SK-N-SH (cell line): Measurements from ENCODE around the gene ZNF23. TPM values are rescaled to one million over a fixed set of nuclear protein-coding genes. Genes with fewer than 3 reads are reported as not detected.

Experiments used
- CTCF ChIA-PET: fragments of 300-600, 350-600 bp; formaldehyde crosslinking; extraction: SDS; loops from one replicate; lab custom pipeline; 2021; lab: Yijun Ruan, JAX
- POLR2A ChIA-PET: fragments of 350-600 bp; sonication (Branson Sonifier 250); formaldehyde crosslinking; extraction: SDS; loops from one replicate; lab custom pipeline; 2020; ENCODE audit warnings: antibody characterized with exemption, inconsistent platforms; lab: Yijun Ruan, JAX
- DNase-seq: peaks from one replicate; pipeline ENCODE4 v3.0.0; 2012
- H2AFZ ChIP-seq: fragments of 200-600 bp; sonication (generic); 2 replicates; pipeline ENCODE4 v1.8.1; 2016; ENCODE audit warnings: antibody characterized with exemption, mild to moderate bottlenecking, low read depth
- H3F3A ChIP-seq: fragments of 200-600 bp; sonication (generic); replicated peaks from 2 replicates; pipeline ENCODE3; 2016; ENCODE audit warnings: antibody characterized with exemption, mild to moderate bottlenecking; ENCODE audit not compliant: insufficient read depth
- H3K27ac ChIP-seq, 2 experiments: fragments of 200-500 bp in 1 of 2; fragments of 200-600 bp in 1 of 2; sonication (Bioruptor generic) in 1 of 2; sonication (generic), shearing (Covaris generic) in 1 of 2; 2 replicates each; pipeline versions ENCODE4 v1.5.1 to v1.6.1; 2014 to 2016; ENCODE audit warnings: low read depth in 2 of 2, inconsistent platforms in 1 of 2, low read length in 1 of 2, mild to moderate bottlenecking in 1 of 2, mixed read lengths in 1 of 2
- H3K27me3 ChIP-seq: fragments of 200-600 bp; sonication (generic), shearing (Covaris generic); 2 replicates; pipeline ENCODE4 v1.6.1; 2016; ENCODE audit warnings: mixed run types; ENCODE audit not compliant: insufficient read depth
- H3K36me3 ChIP-seq, 2 experiments: fragments of 200-500 bp in 1 of 2; fragments of 200-600 bp in 1 of 2; sonication (Bioruptor generic) in 1 of 2; sonication (generic) in 1 of 2; replicated peaks in 1 of 2; 2 replicates each; pipeline versions ENCODE3 to v1.5.1; 2014 to 2016; ENCODE audit warnings: low read length in 1 of 2, mild to moderate bottlenecking in 1 of 2; ENCODE audit not compliant: insufficient read depth in 2 of 2, control insufficient read depth in 1 of 2
- H3K4me1 ChIP-seq, 2 experiments: fragments of 200-500 bp in 1 of 2; fragments of 200-600 bp in 1 of 2; sonication (Bioruptor generic) in 1 of 2; sonication (generic), shearing (Covaris generic) in 1 of 2; 2 replicates each; pipeline versions ENCODE4 v1.5.1 to v1.6.1; 2014 to 2016; ENCODE audit warnings: low read depth in 1 of 2, low read length in 1 of 2, mixed run types in 1 of 2; ENCODE audit not compliant: insufficient read depth in 2 of 2, control insufficient read depth in 1 of 2
- H3K4me2 ChIP-seq: fragments of 200-600 bp; sonication (generic), shearing (Covaris generic); 2 replicates; pipeline ENCODE4 v1.6.1; 2017; ENCODE audit warnings: mixed run types
- H3K4me3 ChIP-seq, 2 experiments: fragments of 200-500 bp in 1 of 2; fragments of 200-600 bp in 1 of 2; sonication (Bioruptor generic) in 1 of 2; sonication (generic), shearing (Covaris generic) in 1 of 2; 2 replicates each; pipeline versions ENCODE4 v1.5.1 to v1.8.1; 2014 to 2016; ENCODE audit warnings: low read depth in 2 of 2, inconsistent platforms in 1 of 2, low read length in 1 of 2, mild to moderate bottlenecking in 1 of 2, mixed read lengths in 1 of 2, moderate library complexity in 1 of 2
- H3K79me2 ChIP-seq: fragments of 200-600 bp; sonication (generic); 2 replicates; pipeline ENCODE4 v1.8.1; 2017; ENCODE audit warnings: mild to moderate bottlenecking; ENCODE audit not compliant: insufficient read depth
- H3K9ac ChIP-seq: fragments of 200-600 bp; sonication (generic); 2 replicates; pipeline ENCODE4 v1.6.1; 2017; ENCODE audit warnings: mixed run types
- H3K9me2 ChIP-seq: fragments of 200-600 bp; sonication (generic); 2 replicates; pipeline ENCODE4 v1.6.1; 2017; ENCODE audit warnings: mixed run types
- H3K9me3 ChIP-seq: fragments of 200-600 bp; sonication (generic); 2 replicates; pipeline ENCODE4 v1.6.1; 2017; ENCODE audit warnings: mixed run types, mild to moderate bottlenecking, moderate library complexity
- H4K20me1 ChIP-seq: fragments of 200-600 bp; sonication (generic); 2 replicates; pipeline ENCODE4 v1.6.1; 2017; ENCODE audit warnings: mild to moderate bottlenecking, mixed run types; ENCODE audit not compliant: insufficient read depth
- NFIC ChIP-seq: IDR thresholded peaks from 2 replicates; pipeline ENCODE4 v1.4.0; 2012; ENCODE audit warnings: borderline replicate concordance
- NRF1 ChIP-seq: IDR thresholded peaks from 2 replicates; pipeline ENCODE4 v1.6.1; 2012; ENCODE audit warnings: low read depth, mild to moderate bottlenecking, low read length
- WGBS: methylation state at CpG from one replicate; pipeline ENCODE4 v1.1.6; 2017; ENCODE audit warnings: low lambda C conversion rate; 5-methylcytosine and 5-hydroxymethylcytosine counted together
- polyA plus RNA-seq, 3 experiments: library from polyadenylated mRNA; depleted of rRNA; stranded (reverse); fragments of >200 nt; gene quantifications; 2 replicates each; pipeline ENCODE4 v1.2.3, GENCODE V29; 2012
- TF ChIP-seq, protein P1 (sequence below): IDR thresholded peaks from 2 replicates; pipeline ENCODE4 v1.4.0; 2012; ENCODE audit warnings: low read depth, borderline replicate concordance
- TF ChIP-seq, protein P2 (sequence below): fragments of 200-600 bp; sonication (generic); IDR thresholded peaks from 2 replicates; pipeline ENCODE4 v1.6.1; 2017; ENCODE audit warnings: antibody characterized with exemption, mild to moderate bottlenecking, moderate library complexity

ZNF23 gene
- polyA plus RNA-seq, 1 of the 3 experiments (the other 2 are of a cell fraction) = 7.3 TPM

DNA sequence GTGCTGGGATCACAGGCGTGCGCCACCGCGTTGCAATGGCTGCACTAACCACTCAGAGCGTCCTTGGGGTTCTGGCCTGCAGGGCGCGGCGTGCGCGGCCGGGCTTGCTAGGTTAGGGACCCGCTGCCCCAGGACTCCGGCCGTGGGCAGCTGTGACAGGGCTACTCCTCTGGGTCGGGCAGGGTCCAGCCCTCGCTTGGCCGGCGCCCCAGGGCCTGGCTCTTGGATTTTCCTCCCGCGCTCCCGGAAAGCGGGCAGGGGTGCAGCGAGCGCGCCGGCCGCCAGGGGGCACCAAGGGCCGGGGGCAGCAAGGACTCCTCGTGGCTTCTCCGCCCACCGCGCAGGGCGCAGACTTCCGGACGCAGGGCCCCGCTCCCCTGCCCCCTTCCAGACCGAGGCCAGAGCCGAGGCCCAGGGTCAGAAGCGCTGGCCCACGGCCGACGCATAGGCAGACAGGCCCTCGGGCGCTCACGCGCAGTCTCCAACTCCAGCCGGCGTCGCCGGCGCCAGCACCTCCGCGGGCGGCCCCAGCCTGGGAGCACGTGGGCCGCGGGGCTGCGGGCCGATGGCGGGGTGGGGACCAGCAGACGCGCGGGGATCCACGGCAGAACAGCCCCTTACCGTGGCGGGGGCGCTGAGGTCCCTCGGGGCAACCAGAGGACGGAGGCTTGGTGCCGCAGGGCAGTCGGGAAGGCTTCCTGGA, 20.5 kb downstream of the ZNF23 start:
- no peak overlapping the region for H3K27ac ChIP-seq
- 0 out of 2 replicates have a peak, but pooled peaks cover 3% of the 10 kb centered on the region for H3K9me3 ChIP-seq
- ChIA-PET CTCF (no interaction called here), POLR2A (no interaction called here)
- no peaks in the 10 kb centered on the region for H3K79me2 ChIP-seq
- H3K9me2 ChIP-seq = no peaks in the 10 kb centered on the region
- no peaks in the 10 kb centered on the region for H4K20me1 ChIP-seq
- peaks cover 3% of the 10 kb centered on the region for H3F3A ChIP-seq
- 57% methylated on average over 8 of the region's 71 CpGs for WGBS
- H3K27me3 ChIP-seq = peaks cover 8% of the 10 kb centered on the region; the same call in 1 of the 2 replicates
- H2AFZ ChIP-seq = no peak overlapping the region
- H3K4me3 ChIP-seq = no peak overlapping the region
- TF ChIP-seq NFIC = no peak
- TF ChIP-seq, protein P1, sequence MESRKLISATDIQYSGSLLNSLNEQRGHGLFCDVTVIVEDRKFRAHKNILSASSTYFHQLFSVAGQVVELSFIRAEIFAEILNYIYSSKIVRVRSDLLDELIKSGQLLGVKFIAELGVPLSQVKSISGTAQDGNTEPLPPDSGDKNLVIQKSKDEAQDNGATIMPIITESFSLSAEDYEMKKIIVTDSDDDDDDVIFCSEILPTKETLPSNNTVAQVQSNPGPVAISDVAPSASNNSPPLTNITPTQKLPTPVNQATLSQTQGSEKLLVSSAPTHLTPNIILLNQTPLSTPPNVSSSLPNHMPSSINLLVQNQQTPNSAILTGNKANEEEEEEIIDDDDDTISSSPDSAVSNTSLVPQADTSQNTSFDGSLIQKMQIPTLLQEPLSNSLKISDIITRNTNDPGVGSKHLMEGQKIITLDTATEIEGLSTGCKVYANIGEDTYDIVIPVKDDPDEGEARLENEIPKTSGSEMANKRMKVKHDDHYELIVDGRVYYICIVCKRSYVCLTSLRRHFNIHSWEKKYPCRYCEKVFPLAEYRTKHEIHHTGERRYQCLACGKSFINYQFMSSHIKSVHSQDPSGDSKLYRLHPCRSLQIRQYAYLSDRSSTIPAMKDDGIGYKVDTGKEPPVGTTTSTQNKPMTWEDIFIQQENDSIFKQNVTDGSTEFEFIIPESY = no peak
- TF ChIP-seq, protein P2, sequence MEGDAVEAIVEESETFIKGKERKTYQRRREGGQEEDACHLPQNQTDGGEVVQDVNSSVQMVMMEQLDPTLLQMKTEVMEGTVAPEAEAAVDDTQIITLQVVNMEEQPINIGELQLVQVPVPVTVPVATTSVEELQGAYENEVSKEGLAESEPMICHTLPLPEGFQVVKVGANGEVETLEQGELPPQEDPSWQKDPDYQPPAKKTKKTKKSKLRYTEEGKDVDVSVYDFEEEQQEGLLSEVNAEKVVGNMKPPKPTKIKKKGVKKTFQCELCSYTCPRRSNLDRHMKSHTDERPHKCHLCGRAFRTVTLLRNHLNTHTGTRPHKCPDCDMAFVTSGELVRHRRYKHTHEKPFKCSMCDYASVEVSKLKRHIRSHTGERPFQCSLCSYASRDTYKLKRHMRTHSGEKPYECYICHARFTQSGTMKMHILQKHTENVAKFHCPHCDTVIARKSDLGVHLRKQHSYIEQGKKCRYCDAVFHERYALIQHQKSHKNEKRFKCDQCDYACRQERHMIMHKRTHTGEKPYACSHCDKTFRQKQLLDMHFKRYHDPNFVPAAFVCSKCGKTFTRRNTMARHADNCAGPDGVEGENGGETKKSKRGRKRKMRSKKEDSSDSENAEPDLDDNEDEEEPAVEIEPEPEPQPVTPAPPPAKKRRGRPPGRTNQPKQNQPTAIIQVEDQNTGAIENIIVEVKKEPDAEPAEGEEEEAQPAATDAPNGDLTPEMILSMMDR = peak; percentile 20
- H3K9ac ChIP-seq = no peak overlapping the region
- H3K4me2 ChIP-seq = no peak overlapping the region
- no peaks in the 10 kb centered on the region for H3K36me3 ChIP-seq
- no peaks in the 10 kb centered on the region for H3K4me1 ChIP-seq
- peak; percentile 54 for DNase-seq

DNA sequence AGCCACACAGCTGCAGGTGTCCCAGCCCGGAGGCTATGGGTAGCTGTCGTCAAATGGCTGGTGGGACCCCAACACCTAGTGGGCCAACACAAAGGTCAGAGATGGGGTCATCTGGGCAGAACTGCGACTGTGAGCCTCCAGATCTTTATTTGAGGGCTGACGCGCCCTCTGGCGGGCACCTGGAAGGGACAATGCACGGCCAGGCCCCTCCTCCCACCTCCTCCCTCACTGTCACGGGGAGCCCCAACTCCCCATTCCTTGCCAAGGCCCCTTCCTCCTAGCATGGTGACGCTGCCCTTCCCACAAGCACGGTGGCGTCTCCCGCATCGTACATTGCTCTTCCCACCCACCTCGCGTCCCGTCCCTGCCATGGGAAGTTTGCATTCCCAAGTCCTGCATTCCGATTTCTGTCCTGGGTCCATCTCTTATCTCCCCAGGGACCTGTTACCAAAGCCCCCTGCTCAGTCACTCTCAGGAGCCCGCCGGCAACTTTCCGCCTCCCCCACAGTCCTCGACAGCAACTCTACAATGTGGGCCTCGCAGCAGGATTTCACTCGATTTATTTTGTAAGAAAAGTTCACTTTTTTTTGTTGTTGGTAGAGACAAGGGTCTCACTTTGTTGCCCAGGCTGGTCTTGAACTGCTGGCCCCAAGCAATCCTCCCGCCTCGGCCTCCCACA, 21.2 kb downstream of the ZNF23 start:
- TF ChIP-seq NRF1 = no peak
- TF ChIP-seq, protein P2 = peak; percentile 25; the same call in 1 of the 2 replicates
- H2AFZ ChIP-seq = no peak overlapping the region
- no peaks in the 10 kb centered on the region for H3K4me1 ChIP-seq
- no peak overlapping the region for H3K27ac ChIP-seq
- no peak overlapping the region for H3K4me3 ChIP-seq
- no peaks in the 10 kb centered on the region for H3K79me2 ChIP-seq
- ChIA-PET POLR2A (no interaction called here), CTCF (interaction anchor here (4.7 kb wide), 1 partner anchor 28 kb away, joined by 22 read pairs; no protein-coding TSS in a partner anchor)
- H3K9me3 ChIP-seq = 0 out of 2 replicates have a peak, but pooled peaks cover 3% of the 10 kb centered on the region
- no peaks in the 10 kb centered on the region for H3K9me2 ChIP-seq
- 56% methylated on average over 22 of the region's 25 CpGs for WGBS
- H3K36me3 ChIP-seq = no peaks in the 10 kb centered on the region
- DNase-seq = peak; percentile 57
- no peak overlapping the region for H3K4me2 ChIP-seq
- peaks cover 8% of the 10 kb centered on the region; the same call in 1 of the 2 replicates for H3K27me3 ChIP-seq
- H3K9ac ChIP-seq = no peak overlapping the region
- no peaks in the 10 kb centered on the region for H4K20me1 ChIP-seq
- peaks cover 3% of the 10 kb centered on the region for H3F3A ChIP-seq
